Mesendoderm (in vitro differentiated cells): ENCODE results near the gene CEP72.
"Not testable (repeated sequence)": the region's sequence is repeated elsewhere in the genome, so short reads cannot be mapped to it uniquely, and the experiment has no call there.

Experiments
- DNase-seq: peaks from one replicate; pipeline ENCODE4 v3.0.0; 2013
- H2AK5ac ChIP-seq: 2 replicates; pipeline ENCODE4 v1.6.1; 2013; ENCODE audit warnings: low read length, inconsistent platforms
- H2BK120ac ChIP-seq: 2 replicates; pipeline ENCODE4 v1.6.1; 2013; ENCODE audit warnings: low read depth, mild to moderate bottlenecking, low read length, moderate library complexity, mixed read lengths
- H2BK15ac ChIP-seq: replicated peaks from 2 replicates; pipeline ENCODE4 v1.6.1; 2013; ENCODE audit warnings: low read depth, mild to moderate bottlenecking, moderate library complexity
- H2BK5ac ChIP-seq: 2 replicates; pipeline ENCODE4 v1.6.1; 2013; ENCODE audit warnings: low read length, inconsistent platforms
- H3K18ac ChIP-seq: 2 replicates; pipeline ENCODE4 v1.6.1; 2013; ENCODE audit warnings: mild to moderate bottlenecking, low read length, mixed read lengths
- H3K23ac ChIP-seq: one replicate; pipeline ENCODE4 v1.6.1; 2013; ENCODE audit warnings: low read length
- H3K27ac ChIP-seq: 2 replicates; pipeline ENCODE4 v1.5.1; 2013; ENCODE audit warnings: low read depth, mild to moderate bottlenecking, inconsistent platforms, low read length, moderate library complexity
- H3K27me3 ChIP-seq: 2 replicates; pipeline ENCODE4 v1.6.1; 2013; ENCODE audit warnings: low read length, control low read depth, mild to moderate bottlenecking, inconsistent platforms; ENCODE audit not compliant: insufficient read depth, poor library complexity
- H3K36me3 ChIP-seq: 2 replicates; pipeline ENCODE4 v1.6.1; 2013; ENCODE audit warnings: low read length, inconsistent platforms; ENCODE audit not compliant: control insufficient read depth, insufficient read depth
- H3K4ac ChIP-seq: one replicate; pipeline ENCODE4 v1.6.1; 2013; ENCODE audit warnings: low read depth, mild to moderate bottlenecking, low read length, moderate library complexity
- H3K4me1 ChIP-seq: 2 replicates; pipeline ENCODE4 v1.6.1; 2013; ENCODE audit warnings: low read depth, low read length, inconsistent platforms; ENCODE audit not compliant: control insufficient read depth
- H3K4me2 ChIP-seq: 2 replicates; pipeline ENCODE4 v1.6.1; 2013; ENCODE audit warnings: low read length
- H3K4me3 ChIP-seq: 2 replicates; pipeline ENCODE4 v1.5.1; 2013; ENCODE audit warnings: mild to moderate bottlenecking, low read length
- H3K56ac ChIP-seq: one replicate; pipeline ENCODE4 v1.6.1; 2013; ENCODE audit warnings: low read length
- H3K79me1 ChIP-seq: 2 replicates; pipeline ENCODE4 v1.6.1; 2013; ENCODE audit warnings: low read length, inconsistent platforms
- H3K79me2 ChIP-seq: 2 replicates; pipeline ENCODE4 v1.6.1; 2013; ENCODE audit warnings: mild to moderate bottlenecking, low read length; ENCODE audit not compliant: control insufficient read depth, insufficient read depth
- H3K9ac ChIP-seq: 2 replicates; pipeline ENCODE4 v1.6.1; 2013; ENCODE audit warnings: low read length, inconsistent platforms
- H4K5ac ChIP-seq: one replicate; pipeline ENCODE4 v1.6.1; 2013; ENCODE audit warnings: low read length
- H4K8ac ChIP-seq: one replicate; pipeline ENCODE4 v1.6.1; 2013; ENCODE audit warnings: low read depth, mild to moderate bottlenecking, control low read depth, low read length, moderate library complexity
- WGBS: extraction: QIAGEN DNeasy Blood & Tissue Kit; methylation state at CpG from one replicate; pipeline ENCODE4 v1.1.7; 2013; ENCODE audit warnings: low lambda C conversion rate, missing lambda C conversion rate; ENCODE audit not compliant: insufficient coverage; ENCODE audit errors: extremely low coverage; 5-methylcytosine and 5-hydroxymethylcytosine counted together

CEP72 gene

DNA sequence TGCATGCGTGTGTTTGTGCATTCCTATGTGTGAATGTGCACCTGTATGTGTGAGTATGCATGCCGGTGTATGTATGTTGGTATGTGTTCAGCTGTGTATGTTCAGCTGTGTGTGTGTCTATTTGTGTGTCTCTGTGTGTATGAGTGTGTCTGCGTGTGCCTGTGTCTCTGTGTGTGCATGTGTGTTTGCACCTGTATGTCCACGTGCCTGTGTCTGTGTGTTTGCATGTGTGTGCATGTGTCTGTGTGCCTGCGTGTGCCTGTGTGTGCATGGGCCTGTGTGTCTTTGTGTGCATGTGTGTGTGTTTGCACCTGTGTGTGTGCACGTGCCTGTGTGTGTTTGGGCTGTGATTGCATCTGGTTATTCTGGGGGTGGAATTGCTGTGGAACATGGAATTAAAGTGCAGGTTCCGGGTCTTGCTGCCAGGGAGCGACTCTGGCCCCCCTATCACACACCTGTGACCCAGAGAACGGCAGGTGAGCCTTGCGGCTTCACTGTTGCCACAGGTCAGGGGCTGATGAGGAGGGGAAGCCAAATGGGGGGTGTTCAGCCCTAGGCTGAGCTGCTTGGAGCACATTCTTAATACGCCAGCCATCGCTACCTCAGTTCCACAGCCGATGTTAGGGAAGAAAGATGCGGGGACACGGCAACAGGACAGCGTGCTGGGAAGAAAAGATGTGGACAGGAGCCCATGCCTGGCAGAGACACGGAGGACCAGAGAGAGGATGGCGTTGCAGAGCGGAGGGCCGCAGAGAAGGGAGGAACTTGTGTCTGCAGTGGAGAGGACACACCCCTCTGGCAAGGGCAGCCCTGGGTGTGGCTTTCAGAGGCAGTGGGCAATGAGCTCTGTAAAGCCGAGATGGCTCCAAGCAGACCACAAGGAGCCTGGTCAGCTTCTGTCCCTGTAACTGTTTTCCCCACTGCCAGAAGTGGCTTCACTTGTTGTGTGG, 84.9 kb downstream of the CEP72 start:
- H3K27me3 ChIP-seq, H3K79me2 ChIP-seq, H3K36me3 ChIP-seq, H3K4ac ChIP-seq, H3K4me1 ChIP-seq, H2BK120ac ChIP-seq, H3K56ac ChIP-seq, H3K79me1 ChIP-seq, H3K9ac ChIP-seq, H2AK5ac ChIP-seq, DNase-seq, H2BK5ac ChIP-seq, H3K4me3 ChIP-seq, H2BK15ac ChIP-seq, H3K4me2 ChIP-seq, H3K18ac ChIP-seq, H3K27ac ChIP-seq, H3K23ac ChIP-seq, H4K5ac ChIP-seq, H4K8ac ChIP-seq: not testable (repeated sequence)
- WGBS, result no CpG with 5 or more reads among the region's 21 CpGs
